A172 (cell line): ENCODE results near the gene BEND7. TPM values are rescaled to one million over a fixed set of nuclear protein-coding genes. Genes with fewer than 3 reads are reported as not detected.

Source experiments
- total RNA-seq: library from RNA; depleted of rRNA; stranded (reverse); fragments of >200 nt; shearing (Covaris generic); gene quantifications from 2 replicates; pipeline ENCODE4 v1.2.3, GENCODE V29; 2014; rRNA removed

BEND7 gene
- total RNA-seq, 1 experiment from 2014 or later = 44.2 TPM

Other genes with a start within 250 kb of the BEND7 start
- 26.9 and 33.6 TPM in 2 replicates for gene PHYH, start 228.9 kb downstream of the BEND7 start, total RNA-seq
- 58.6 and 80.2 TPM in 2 replicates for gene SEPHS1, start 180.7 kb downstream of the BEND7 start, total RNA-seq
- gene PRPF18, start 58.0 kb upstream of the BEND7 start, total RNA-seq = 48.2 and 57.8 TPM in 2 replicates